Osteoblast (primary cell): ENCODE results near the gene ATP2B2. TPM values are rescaled to one million over a fixed set of nuclear protein-coding genes. Genes with fewer than 3 reads are reported as not detected.

Source experiments
- DNase-seq: peaks from one replicate; pipeline ENCODE4 v3.0.0; 2011; ENCODE audit warnings: low spot score, mixed read lengths; ENCODE audit not compliant: insufficient read length; ENCODE audit errors: missing footprints
- H2AFZ ChIP-seq: 2 replicates; pipeline ENCODE4 v1.6.0; 2011; ENCODE audit warnings: mild to moderate bottlenecking, low read length
- H3K27ac ChIP-seq: 2 replicates; pipeline ENCODE4 v1.5.1; 2011; ENCODE audit warnings: mild to moderate bottlenecking, low read depth, low read length, moderate library complexity
- H3K27me3 ChIP-seq: 2 replicates; pipeline ENCODE4 v1.6.0; 2012; ENCODE audit warnings: mild to moderate bottlenecking, control low read depth, inconsistent platforms, low read length, moderate library complexity; ENCODE audit not compliant: insufficient read depth
- H3K36me3 ChIP-seq: 2 replicates; pipeline ENCODE4 v1.5.1; 2011; ENCODE audit warnings: mild to moderate bottlenecking, low read length, control low read depth, moderate library complexity; ENCODE audit not compliant: insufficient read depth
- H3K4me1 ChIP-seq: 2 replicates; pipeline ENCODE4 v1.5.1; 2011; ENCODE audit warnings: mild to moderate bottlenecking, low read length, control low read depth, moderate library complexity; ENCODE audit not compliant: insufficient read depth
- H3K4me2 ChIP-seq: 2 replicates; pipeline ENCODE4 v1.6.0; 2011; ENCODE audit warnings: mild to moderate bottlenecking, low read length; ENCODE audit not compliant: insufficient read depth
- H3K4me3 ChIP-seq: fragments of 200-600 bp; sonication (generic); 3 replicates; pipeline ENCODE4 v1.5.1; 2012; ENCODE audit warnings: mild to moderate bottlenecking, low read length, inconsistent platforms; ENCODE audit not compliant: insufficient read depth
- H3K79me2 ChIP-seq: 2 replicates; pipeline ENCODE4 v1.6.0; 2012; ENCODE audit warnings: mild to moderate bottlenecking, low read length, control low read depth, inconsistent platforms; ENCODE audit not compliant: insufficient read depth
- H3K9me3 ChIP-seq: 2 replicates; pipeline ENCODE4 v1.5.1; 2011; ENCODE audit warnings: low read depth, low read length, control low read depth
- H4K20me1 ChIP-seq: 2 replicates; pipeline ENCODE4 v1.6.0; 2012; ENCODE audit warnings: mild to moderate bottlenecking, low read length, control low read depth; ENCODE audit not compliant: insufficient read depth
- total RNA-seq: library from RNA; depleted of rRNA; stranded (reverse); fragments of >200 nt; gene quantifications from 2 replicates; pipeline ENCODE4 v1.2.3, GENCODE V29; 2012
- TF ChIP-seq, protein P1 (sequence below): IDR thresholded peaks from 2 replicates; pipeline ENCODE4 v1.5.1; 2011; ENCODE audit warnings: mild to moderate bottlenecking, low read depth, low read length, moderate library complexity; ENCODE audit errors: extremely low read depth

ATP2B2 gene
- total RNA-seq, 1 donor = not detected

DNA sequence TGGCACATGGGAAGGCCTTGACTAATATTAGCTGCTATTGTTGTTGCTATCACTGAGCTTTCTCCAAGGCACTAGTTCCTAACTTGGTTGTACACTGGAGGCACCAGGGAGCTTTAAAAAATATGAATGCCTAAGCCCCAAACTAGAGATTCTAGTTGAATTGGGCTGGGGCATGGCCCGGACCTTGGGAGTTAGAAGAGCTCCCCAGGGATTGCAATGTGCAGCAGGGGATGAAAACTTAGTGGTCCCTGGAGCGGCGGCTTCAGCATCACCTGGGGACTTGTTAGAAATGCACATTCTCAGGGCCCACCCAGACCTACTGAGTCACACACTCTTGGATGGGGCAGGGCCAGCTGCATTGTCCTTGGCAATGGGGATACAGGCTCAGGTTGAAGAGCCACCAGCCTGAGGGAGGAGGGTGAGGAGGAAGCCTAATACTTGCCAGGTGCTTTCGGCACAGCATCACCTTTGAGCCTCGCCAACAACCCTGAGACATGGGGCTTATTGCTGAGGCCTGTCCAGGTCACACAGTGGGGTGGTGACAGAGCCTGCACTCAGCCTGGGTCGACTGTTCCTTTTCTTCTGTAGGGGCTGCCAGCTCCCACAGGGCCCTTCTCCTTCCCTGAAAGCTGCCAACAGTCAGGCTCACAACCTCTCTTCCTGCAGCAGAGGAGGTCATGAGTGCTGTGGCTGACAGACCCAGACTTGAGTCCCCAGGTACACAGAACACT lies 84.5 kb downstream of the ATP2B2 start:
- H4K20me1 ChIP-seq = no peaks in the 10 kb centered on the region
- H3K4me2 ChIP-seq = no peak overlapping the region
- no peaks in the 10 kb centered on the region for H3K9me3 ChIP-seq
- no peaks in the 10 kb centered on the region for H3K4me1 ChIP-seq
- no peak overlapping the region for H2AFZ ChIP-seq
- no peak overlapping the region for H3K4me3 ChIP-seq
- no peak for DNase-seq
- TF ChIP-seq, protein P1, sequence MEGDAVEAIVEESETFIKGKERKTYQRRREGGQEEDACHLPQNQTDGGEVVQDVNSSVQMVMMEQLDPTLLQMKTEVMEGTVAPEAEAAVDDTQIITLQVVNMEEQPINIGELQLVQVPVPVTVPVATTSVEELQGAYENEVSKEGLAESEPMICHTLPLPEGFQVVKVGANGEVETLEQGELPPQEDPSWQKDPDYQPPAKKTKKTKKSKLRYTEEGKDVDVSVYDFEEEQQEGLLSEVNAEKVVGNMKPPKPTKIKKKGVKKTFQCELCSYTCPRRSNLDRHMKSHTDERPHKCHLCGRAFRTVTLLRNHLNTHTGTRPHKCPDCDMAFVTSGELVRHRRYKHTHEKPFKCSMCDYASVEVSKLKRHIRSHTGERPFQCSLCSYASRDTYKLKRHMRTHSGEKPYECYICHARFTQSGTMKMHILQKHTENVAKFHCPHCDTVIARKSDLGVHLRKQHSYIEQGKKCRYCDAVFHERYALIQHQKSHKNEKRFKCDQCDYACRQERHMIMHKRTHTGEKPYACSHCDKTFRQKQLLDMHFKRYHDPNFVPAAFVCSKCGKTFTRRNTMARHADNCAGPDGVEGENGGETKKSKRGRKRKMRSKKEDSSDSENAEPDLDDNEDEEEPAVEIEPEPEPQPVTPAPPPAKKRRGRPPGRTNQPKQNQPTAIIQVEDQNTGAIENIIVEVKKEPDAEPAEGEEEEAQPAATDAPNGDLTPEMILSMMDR = no peak
- peaks cover 15% of the 10 kb centered on the region for H3K27me3 ChIP-seq
- no peaks in the 10 kb centered on the region for H3K36me3 ChIP-seq
- no peak overlapping the region for H3K27ac ChIP-seq
- no peaks in the 10 kb centered on the region for H3K79me2 ChIP-seq

DNA sequence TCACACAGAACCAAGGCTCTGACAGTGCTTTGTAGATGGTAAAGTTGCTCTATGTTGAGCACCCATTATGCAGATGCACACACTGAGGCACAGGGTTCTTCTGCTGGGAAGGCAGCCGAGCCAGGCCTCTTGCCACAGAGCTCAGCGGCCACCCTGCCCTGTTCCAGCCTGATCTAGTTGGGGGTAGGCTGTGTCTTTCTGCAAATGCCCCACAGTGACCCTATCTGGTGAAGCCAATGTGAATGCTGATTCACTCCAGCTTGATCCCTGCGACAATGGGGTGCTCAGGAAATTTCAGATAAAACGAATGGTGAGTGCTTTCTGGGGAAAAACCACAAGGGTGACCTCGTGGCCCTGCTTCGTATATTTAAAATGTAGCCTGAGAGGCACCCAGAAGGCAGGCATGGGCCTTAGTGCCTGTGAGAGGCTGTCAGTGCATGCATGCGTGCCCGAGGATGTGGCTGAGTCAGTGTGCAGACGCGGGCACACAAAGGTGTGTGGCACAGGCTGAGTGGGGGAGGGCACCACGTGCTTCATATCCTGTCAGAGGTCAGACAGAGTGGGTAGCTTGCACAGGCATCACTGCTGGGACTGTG lies 85.7 kb downstream of the ATP2B2 start:
- H3K4me2 ChIP-seq = no peak overlapping the region
- no peaks in the 10 kb centered on the region for H3K36me3 ChIP-seq
- H4K20me1 ChIP-seq = no peaks in the 10 kb centered on the region
- H3K27ac ChIP-seq = no peak overlapping the region
- no peak overlapping the region for H2AFZ ChIP-seq
- H3K4me3 ChIP-seq = no peak overlapping the region
- TF ChIP-seq, protein P1 = no peak
- peaks cover 15% of the 10 kb centered on the region for H3K27me3 ChIP-seq
- no peaks in the 10 kb centered on the region for H3K9me3 ChIP-seq
- no peak for DNase-seq
- no peaks in the 10 kb centered on the region for H3K79me2 ChIP-seq
- no peaks in the 10 kb centered on the region for H3K4me1 ChIP-seq

DNA sequence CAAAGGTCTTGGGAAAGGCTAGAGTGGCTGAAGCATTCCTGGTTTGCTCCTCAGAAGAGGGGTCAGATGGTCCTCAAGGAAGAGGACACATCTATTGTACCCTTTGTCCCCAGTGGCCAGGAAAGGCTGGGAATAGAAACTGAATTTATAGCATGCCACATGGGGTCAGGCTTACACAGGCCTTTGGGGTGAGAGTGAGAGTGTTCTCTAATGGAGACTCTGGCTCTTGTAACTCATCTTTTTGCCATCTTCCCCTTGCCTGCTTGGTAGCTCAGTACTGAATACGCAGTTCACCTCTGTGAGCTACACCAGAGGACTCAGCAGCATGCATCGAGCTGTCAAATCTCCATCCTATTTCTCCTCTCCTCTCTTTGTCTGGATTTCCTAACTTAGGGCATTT lies 87.5 kb downstream of the ATP2B2 start:
- H3K4me1 ChIP-seq = no peaks in the 10 kb centered on the region
- H3K4me2 ChIP-seq = no peak overlapping the region
- peak; percentile 89 for DNase-seq
- no peak overlapping the region for H3K4me3 ChIP-seq
- H3K27ac ChIP-seq = no peak overlapping the region
- no peak overlapping the region for H2AFZ ChIP-seq
- no peaks in the 10 kb centered on the region for H4K20me1 ChIP-seq
- no peaks in the 10 kb centered on the region for H3K36me3 ChIP-seq
- TF ChIP-seq, protein P1 = peak; percentile 53
- no peaks in the 10 kb centered on the region for H3K9me3 ChIP-seq
- H3K79me2 ChIP-seq = no peaks in the 10 kb centered on the region
- peaks cover 15% of the 10 kb centered on the region for H3K27me3 ChIP-seq

DNA sequence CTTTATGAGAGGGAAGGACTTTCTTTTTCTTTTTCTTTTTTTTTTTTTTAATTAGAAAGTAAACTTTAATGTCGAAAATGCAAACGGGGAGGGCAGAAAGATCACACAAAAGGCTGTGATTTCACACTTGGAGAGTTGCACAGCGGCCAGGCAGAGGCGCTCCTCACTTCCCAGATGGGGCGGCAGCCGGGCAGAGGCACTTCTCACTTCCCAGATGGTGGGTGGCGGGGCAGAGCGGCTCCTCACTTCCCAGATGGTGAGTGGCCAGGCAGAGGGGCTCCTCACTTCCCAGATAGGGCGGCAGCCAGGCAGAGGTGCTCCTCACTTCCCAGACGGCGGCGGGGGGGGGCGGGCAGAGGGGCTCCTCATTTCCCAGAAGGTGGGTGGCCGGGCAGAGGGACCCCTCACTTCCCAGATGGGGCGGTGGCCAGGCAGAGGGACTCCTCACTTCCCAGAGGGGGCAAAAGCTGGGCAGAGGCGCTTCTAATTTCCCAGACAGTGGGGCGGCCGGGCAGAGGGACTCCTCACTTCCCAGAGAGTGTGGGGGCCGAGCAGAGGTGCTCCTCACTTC lies 88.6 kb downstream of the ATP2B2 start:
- H4K20me1 ChIP-seq = no peaks in the 10 kb centered on the region
- H3K9me3 ChIP-seq = no peaks in the 10 kb centered on the region
- H3K27ac ChIP-seq = no peak overlapping the region
- H3K36me3 ChIP-seq = no peaks in the 10 kb centered on the region
- no peak overlapping the region for H3K4me2 ChIP-seq
- no peak overlapping the region for H3K4me3 ChIP-seq
- TF ChIP-seq, protein P1 = no peak
- H3K4me1 ChIP-seq = no peaks in the 10 kb centered on the region
- peaks cover 12% of the 10 kb centered on the region for H3K27me3 ChIP-seq
- no peak for DNase-seq
- no peak overlapping the region for H2AFZ ChIP-seq
- no peaks in the 10 kb centered on the region for H3K79me2 ChIP-seq
